NCI-H510A treated with DMSO at 0.1 percent for 48 hours (cell line): ENCODE results near the gene CACNA1B.
"Not testable (repeated sequence)": the region's sequence is repeated elsewhere in the genome, so short reads cannot be mapped to it uniquely, and the experiment has no call there.

ENCODE experiments used
- DNase-seq: peaks from one replicate; lab custom pipeline; 2025; lab: John Stamatoyannopoulos, UW

The CACNA1B gene

GRCh38 chr9:138099803-138100598 is 222.4 kb downstream of the CACNA1B start:
- DNase-seq, result no peak

DNA sequence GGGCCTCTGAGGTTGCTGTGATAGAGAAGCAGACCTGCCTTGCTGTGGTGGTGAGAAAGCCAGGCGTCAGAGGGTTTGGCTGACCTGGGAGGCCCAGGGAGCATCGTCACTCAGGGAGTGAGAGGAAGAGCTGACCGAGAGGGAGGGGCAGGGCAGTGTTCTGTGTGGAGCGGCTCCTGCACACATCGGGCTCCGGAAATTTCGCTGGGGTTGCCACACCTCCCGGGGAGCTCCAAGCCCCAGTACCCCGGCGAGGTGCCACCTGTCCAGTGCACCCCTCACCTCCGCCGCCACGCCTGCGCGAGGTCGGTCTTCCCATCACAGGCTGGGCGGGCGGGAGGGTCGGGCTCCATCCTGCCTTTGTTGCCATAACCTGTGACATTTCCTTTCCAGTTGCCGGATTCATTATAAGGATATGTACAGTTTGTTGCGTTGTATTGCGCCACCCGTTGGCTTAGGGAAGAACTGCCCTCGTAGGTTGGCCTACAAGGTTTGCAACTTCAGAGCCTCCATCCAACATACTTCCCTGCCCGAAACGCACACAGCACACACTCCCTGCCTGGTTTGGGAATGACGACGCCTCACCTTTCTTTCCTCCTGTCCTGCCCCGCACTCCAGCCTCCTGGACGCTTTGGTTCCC is 223.2 kb downstream of the CACNA1B start:
- no peak for DNase-seq

DNA sequence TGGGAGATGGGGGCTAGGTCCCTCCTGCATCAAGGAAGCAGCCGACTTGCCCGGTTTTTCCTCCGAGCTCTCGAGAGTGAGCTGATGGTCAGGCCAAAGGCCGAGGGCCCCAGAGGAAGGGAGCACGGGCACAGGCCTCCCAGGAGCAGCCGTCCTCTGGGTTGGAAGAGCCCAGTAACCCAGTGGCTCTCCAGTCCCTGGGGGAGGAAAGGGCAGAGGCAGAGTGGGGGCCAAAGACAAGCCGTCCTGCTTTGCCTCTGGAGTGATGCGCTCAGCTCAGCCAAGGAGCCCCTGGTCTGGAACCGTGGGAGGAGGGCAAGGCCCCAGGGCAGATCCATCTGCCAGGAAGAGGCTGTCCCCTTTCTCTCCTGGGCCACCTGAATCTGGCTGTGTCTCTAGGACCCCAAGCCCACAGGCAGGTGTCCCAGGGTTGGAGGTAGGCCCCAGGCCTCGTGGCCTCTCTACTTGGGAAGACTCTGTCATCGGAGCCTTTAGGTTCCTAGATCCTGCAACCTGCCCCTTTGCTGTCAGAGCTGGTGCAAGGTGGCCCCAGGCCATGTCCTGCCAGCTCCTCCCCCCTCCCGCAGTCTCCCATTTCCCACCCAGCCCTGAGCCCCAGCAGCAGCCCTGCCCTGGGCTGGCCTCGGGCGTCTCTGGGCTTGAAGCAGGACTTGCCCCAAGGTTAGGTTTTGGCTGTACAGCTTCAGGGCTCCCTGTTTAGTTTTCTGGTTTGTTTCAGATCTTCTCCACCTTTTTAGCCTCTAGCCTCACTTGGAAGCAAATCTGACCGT is 224.1 kb downstream of the CACNA1B start:
- no peak for DNase-seq

DNA sequence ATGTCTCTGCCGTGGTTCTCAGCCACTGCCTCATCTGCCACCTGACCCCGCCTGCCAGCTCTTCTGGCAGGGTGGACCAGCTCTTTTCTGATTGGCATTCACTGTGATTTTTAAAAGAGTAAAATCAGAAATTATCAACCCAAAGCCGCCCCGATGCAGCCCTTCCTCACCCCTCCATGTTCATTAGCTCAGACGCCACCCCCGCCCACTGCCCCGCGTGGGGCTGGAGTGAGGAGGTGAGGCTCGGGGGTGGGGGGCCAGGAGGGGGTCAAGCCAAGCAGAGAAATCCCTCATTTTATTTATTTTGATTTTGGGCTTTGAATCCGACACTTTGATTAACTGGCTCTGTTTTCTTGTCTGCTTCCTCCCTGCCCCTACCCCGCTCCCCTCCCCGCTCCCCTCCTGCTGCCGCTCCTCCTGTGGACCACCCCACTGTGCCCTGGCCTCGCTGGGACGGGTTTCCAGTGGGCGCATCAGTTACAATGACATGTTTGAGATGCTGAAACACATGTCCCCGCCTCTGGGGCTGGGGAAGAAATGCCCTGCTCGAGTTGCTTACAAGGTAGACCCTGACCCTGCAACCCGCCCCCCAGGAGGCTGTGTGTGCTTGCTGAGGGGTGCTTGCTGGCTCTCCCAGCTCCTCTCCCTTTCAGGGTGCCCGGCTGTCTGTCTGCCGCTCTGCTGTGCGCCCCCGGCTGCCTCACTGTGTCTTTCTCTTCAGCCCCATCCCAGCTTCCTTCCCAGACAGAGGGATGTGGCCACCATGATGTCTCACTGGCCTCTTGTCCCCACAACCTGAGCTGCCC is 224.9 kb downstream of the CACNA1B start:
- DNase-seq, result no peak

- no peak for DNase-seq
Measured at GRCh38 chr9:138103111-138103848, 225.7 kb downstream of the CACNA1B start.

DNA sequence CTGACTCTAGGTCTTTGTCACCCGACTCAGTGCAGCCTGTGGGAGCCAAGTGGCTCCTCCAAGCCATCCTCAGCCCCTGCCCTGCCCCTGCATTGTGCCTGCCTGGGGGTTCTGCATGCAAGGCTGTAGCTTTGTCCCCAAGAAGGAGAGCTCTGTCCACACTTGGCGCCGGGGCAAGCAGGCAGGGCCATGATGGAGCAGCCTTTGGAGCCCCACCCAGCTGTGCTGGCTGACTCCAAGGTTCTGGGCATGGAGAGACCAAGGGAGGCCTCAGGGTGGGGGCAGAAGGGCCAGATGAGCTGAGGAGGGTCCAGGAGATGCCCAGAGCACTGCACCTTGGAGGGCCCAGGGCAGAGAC is 226.2 kb downstream of the CACNA1B start:
- no peak for DNase-seq

DNA sequence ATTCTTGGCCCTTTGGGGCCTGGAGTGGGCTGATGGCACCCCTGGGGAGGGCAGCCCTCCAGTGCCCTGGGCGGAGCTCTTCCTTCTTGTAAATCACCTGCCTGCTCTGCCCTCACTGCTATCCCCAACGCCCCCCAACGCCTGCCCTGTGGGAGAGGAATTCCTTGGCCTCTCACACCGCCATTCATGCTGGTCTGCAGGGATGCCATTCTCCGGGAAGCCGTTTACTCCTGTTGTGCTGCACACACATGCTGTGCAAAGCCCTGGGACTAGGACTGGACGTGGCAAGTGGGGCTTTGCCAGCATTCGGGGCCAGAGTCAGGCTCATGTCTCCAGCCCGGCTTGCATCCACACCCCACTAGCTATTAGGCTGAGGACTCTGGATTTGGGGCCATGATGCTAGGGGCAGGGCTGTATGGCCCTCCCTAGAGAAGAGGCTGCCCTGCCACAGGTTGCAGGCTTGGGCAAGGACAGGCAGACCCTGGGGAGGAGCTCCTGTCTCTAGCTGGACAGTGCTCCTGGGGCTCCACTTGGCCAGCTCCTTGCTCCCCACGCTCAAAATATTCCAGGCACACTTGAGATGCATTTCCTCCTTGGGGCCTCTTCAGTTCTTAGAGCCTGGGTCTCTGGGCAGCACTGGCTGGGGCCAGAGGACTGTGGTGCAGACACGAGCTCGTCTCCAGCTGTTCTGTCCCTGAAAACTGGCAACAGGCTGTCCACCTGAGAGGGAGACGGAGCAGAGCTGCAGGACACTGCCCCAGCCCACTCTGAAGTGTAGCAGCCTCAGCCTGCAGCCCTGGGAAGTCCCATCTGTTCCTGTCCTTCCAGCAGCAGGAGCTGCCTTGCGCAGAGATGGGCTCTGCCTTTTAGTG is 226.9 kb downstream of the CACNA1B start:
- DNase-seq, result no peak

- DNase-seq, result no peak
Measured at GRCh38 chr9:138105123-138105415, 227.5 kb downstream of the CACNA1B start.

GRCh38 chr9:138105561-138106505 is 228.3 kb downstream of the CACNA1B start:
- DNase-seq, result no peak

- DNase-seq, result not testable (repeated sequence)
Measured at GRCh38 chr9:138107039-138107438, 229.5 kb downstream of the CACNA1B start.

- DNase-seq, result no peak
Measured at GRCh38 chr9:138111607-138112006, 234.0 kb downstream of the CACNA1B start.

DNA sequence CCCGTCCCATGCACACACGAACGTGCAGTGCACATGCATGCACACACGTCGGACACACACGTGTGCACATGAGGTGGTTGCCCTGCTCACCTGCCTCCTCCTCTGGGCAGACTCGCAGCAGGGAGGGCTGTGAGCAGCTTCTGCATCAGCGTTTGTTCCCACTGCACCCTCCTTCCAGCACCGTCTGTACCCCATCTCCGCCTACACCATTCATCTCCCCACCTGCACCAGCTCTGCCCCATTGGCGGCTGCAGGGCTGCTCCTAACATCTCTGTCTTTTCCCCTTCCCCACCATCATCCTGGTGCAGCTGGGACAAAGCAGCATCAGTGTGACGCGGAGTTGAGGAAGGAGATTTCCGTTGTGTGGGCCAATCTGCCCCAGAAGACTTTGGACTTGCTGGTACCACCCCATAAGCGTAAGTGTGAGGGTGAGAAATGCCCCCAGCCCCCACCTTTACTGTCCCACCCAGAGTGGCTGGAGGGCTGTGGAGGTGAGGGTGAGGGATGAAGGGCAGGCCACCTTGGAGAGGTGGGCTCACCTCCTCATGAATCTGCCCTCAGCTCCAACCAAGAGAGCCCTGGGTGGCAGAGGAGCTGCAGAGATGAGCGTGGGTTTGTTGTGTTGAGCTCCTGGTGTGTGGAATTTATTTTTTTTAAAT is 234.6 kb downstream of the CACNA1B start:
- DNase-seq, result no peak

DNA sequence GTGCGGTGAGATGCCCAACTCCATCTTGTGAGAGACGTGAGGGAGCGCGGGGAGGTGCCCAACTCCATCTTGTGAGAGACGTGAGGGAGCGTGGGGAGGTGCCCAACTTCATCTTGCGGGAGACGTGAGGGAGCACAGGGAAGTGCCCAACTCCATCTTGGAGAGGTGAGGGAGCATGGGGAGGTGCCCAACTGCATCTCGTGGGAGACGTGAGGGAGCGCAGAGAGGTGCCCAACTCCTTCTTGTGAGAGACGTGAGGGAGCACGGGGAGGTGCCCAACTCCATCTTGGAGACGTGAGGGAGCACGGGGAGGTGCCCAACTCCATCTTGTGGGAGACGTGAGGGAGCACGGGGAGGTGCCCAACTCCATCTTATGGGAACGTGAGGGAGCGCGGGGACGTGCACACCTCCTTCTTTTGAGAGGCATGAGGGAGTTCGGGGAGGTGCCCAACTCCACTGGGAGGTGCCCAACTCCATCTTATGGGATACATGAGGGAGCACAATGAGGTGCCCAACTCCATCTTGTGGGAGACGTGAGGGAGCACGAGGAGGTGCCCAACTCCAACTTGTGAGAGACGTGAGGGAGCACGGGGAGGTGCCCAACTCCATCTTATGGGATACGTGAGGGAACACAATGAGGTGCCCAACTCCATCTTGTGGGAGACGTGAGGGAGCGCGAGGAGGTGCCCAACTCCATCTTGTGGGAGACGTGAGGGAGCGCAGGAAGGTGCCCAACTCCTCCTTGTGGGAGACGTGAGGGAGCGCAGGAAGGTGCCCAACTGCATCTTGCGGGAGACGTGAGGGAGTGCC is 235.4 kb downstream of the CACNA1B start:
- DNase-seq, result no peak

- DNase-seq, result not testable (repeated sequence)
Measured at GRCh38 chr9:138113701-138114325, 236.2 kb downstream of the CACNA1B start.

DNA sequence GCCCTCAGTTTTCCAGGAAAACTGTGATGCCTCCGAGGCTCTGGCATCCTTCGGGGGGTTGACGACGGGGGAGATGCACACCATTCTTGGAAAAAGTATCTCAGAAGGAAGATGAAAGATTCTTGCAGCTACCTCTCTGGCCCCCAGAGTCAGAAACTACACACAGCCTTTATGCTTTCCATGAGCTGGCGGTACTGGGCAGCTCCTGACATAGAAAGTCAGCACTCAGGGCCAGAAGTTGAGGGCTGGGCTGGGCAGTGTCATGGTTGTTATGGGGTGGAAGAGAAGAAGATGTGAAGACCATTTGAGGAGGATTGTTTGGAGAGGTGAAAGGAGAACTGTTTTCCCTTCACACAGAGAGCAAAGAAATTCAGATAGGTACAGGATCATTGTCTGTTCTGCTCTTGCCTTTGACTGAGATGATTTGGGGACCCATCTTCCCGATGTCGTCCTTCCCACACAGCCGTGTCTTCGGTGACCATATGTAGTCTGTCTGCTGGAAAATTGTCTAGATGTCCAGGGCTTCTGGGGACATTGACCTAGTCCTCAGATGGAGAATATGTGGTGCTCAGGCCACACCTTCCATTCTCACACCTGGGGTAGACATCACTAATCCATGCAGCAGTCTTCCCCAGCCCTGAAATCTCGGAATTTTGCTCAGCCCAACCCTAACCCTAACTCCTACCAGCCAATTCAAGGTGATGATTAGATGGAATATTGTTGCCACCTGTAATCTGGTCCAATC is 237.1 kb downstream of the CACNA1B start:
- DNase-seq, result no peak

GRCh38 chr9:138115506-138115905 is 237.9 kb downstream of the CACNA1B start:
- DNase-seq, result no peak

GRCh38 chr9:138116521-138116920 is 238.9 kb downstream of the CACNA1B start:
- no peak for DNase-seq
